ENCODE results near the gene ZNF182. TPM values are rescaled to one million over a fixed set of nuclear protein-coding genes. Genes with fewer than 3 reads are reported as not detected.
"Not testable (repeated sequence)": the region's sequence is repeated elsewhere in the genome, so short reads cannot be mapped to it uniquely, and the experiment has no call there.

Gene ZNF182
- total RNA-seq, 1 experiment from 2014 or later, result 3.8 TPM

GRCh38 chrX:47958761-47959342 lies 44.9 kb downstream of the ZNF182 start:
- ChIA-PET POLR2A (ENCODE audit: unreplicated experiment) (no interaction called here), CTCF (no interaction called here)
- Histone ChIP-seq H3K9me2 (ENCODE audit: insufficient read depth) (no peaks in the 10 kb centered on the region), H3K4me1 (replicated peaks; ENCODE audit: insufficient read depth) (no peaks in the 10 kb centered on the region), H2AFZ (no peak overlapping the region), H3K9me3 (ENCODE audit: insufficient read depth, low read depth) (no peaks in the 10 kb centered on the region), H3F3A (ENCODE audit: insufficient read depth, low read depth) (no peaks in the 10 kb centered on the region), H3K27ac (no peak overlapping the region), H3K79me2 (ENCODE audit: low read depth) (no peaks in the 10 kb centered on the region), H3K36me3 (ENCODE audit: low read depth) (no peaks in the 10 kb centered on the region), H4K20me1 (ENCODE audit: insufficient read depth) (no peaks in the 10 kb centered on the region), H3K4me2 (no peak overlapping the region), H3K27me3 (ENCODE audit: insufficient read depth, low read depth) (no peaks in the 10 kb centered on the region), H3K4me3 (no peak overlapping the region)
- no TSS peak for BruUV-seq (replicated peaks)
- DNase-seq, result no peak
- TF ChIP-seq CTCF (conservative IDR thresholded peaks at IDR 0.05) (no peak), EZH2 (IDR thresholded peaks at IDR 0.05; ENCODE audit: low read depth) (no peak)
- intact Hi-C loops (cut with micrococcal nuclease; ENCODE audit: unreplicated experiment), result no loop called here

- H3K9me3 ChIP-seq (ENCODE audit: insufficient read depth, low read depth); DNase-seq; H3K9me2 ChIP-seq (ENCODE audit: insufficient read depth); H3K4me2 ChIP-seq; CTCF ChIA-PET; H3K27me3 ChIP-seq (ENCODE audit: insufficient read depth, low read depth); H3K4me3 ChIP-seq; H3F3A ChIP-seq (ENCODE audit: insufficient read depth, low read depth); intact Hi-C loops (cut with micrococcal nuclease; ENCODE audit: unreplicated experiment); BruUV-seq (replicated peaks); H2AFZ ChIP-seq; H3K4me1 ChIP-seq (replicated peaks; ENCODE audit: insufficient read depth); H4K20me1 ChIP-seq (ENCODE audit: insufficient read depth); H3K79me2 ChIP-seq (ENCODE audit: low read depth); H3K27ac ChIP-seq; H3K36me3 ChIP-seq (ENCODE audit: low read depth); POLR2A ChIA-PET (ENCODE audit: unreplicated experiment): not testable (repeated sequence)
Measured at GRCh38 chrX:47958206-47958605, 45.6 kb downstream of the ZNF182 start.

- POLR2A ChIA-PET (ENCODE audit: unreplicated experiment), result no interaction called here
- no TSS peak for BruUV-seq (replicated peaks)
Measured at GRCh38 chrX:47956016-47956415, 47.8 kb downstream of the ZNF182 start.

GRCh38 chrX:47955295-47955694 lies 48.5 kb downstream of the ZNF182 start:
- DNase-seq, result not testable (repeated sequence)

More at GRCh38 chrX:47956016-47956415, 47.8 kb downstream of the ZNF182 start:
- CTCF ChIA-PET, result no interaction called here
- no peaks in the 10 kb centered on the region for H4K20me1 ChIP-seq (ENCODE audit: insufficient read depth)
- H3K79me2 ChIP-seq (ENCODE audit: low read depth), result no peaks in the 10 kb centered on the region
- intact Hi-C loops (cut with micrococcal nuclease; ENCODE audit: unreplicated experiment), result no loop called here
- H2AFZ ChIP-seq, result no peak overlapping the region
- H3F3A ChIP-seq (ENCODE audit: insufficient read depth, low read depth), result no peaks in the 10 kb centered on the region
- H3K36me3 ChIP-seq (ENCODE audit: low read depth), result no peaks in the 10 kb centered on the region
- TF ChIP-seq EZH2 (IDR thresholded peaks at IDR 0.05; ENCODE audit: low read depth) (no peak), CTCF (conservative IDR thresholded peaks at IDR 0.05) (no peak)
- DNase-seq, result no peak
- no peak overlapping the region for H3K27ac ChIP-seq
- H3K4me3 ChIP-seq, result no peak overlapping the region
- no peaks in the 10 kb centered on the region for H3K9me2 ChIP-seq (ENCODE audit: insufficient read depth)
- no peaks in the 10 kb centered on the region for H3K9me3 ChIP-seq (ENCODE audit: insufficient read depth, low read depth)
- H3K4me1 ChIP-seq (replicated peaks; ENCODE audit: insufficient read depth), result no peaks in the 10 kb centered on the region
- H3K27me3 ChIP-seq (ENCODE audit: insufficient read depth, low read depth), result no peaks in the 10 kb centered on the region
- no peak overlapping the region for H3K4me2 ChIP-seq

More at GRCh38 chrX:47955295-47955694, 48.5 kb downstream of the ZNF182 start:
- POLR2A ChIA-PET (ENCODE audit: unreplicated experiment); intact Hi-C loops (cut with micrococcal nuclease; ENCODE audit: unreplicated experiment); CTCF ChIA-PET; H3K9me2 ChIP-seq (ENCODE audit: insufficient read depth); H3K79me2 ChIP-seq (ENCODE audit: low read depth); H3K36me3 ChIP-seq (ENCODE audit: low read depth); H4K20me1 ChIP-seq (ENCODE audit: insufficient read depth); H3K27ac ChIP-seq; BruUV-seq (replicated peaks); H3K4me1 ChIP-seq (replicated peaks; ENCODE audit: insufficient read depth); H3K4me3 ChIP-seq; H3F3A ChIP-seq (ENCODE audit: insufficient read depth, low read depth); H3K4me2 ChIP-seq; H2AFZ ChIP-seq; H3K27me3 ChIP-seq (ENCODE audit: insufficient read depth, low read depth); H3K9me3 ChIP-seq (ENCODE audit: insufficient read depth, low read depth): not testable (repeated sequence)

Data from PC-9 (cell line).